ENCODE results near the gene SPATA3. TPM values are rescaled to one million over a fixed set of nuclear protein-coding genes. Genes with fewer than 3 reads are reported as not detected.

The SPATA3 gene
- total and polyA plus RNA-seq, 2 of the 13 experiments (the other 11 are each of a cell fraction or from before 2014, with no cell fraction given), result not detected

GRCh38 chr2:231051116-231051515 lies 55.2 kb downstream of the SPATA3 start (continued):
- TF ChIP-seq NONO (IDR thresholded peaks at IDR 0.05) (no peak), NONO (CRISPR knock-in tag; conservative IDR thresholded peaks at IDR 0.05) (0 out of 2 replicates have a peak, but pooled peaks have one; percentile 62), NR2F1 (CRISPR knock-in tag; IDR thresholded peaks at IDR 0.05) (peak in 1 of 2 experiments; percentile 11; a peak in 2 of 4 replicates), ZBTB33 (CRISPR knock-in tag; IDR thresholded peaks at IDR 0.05) (no peak), IRX3 (CRISPR knock-in tag; IDR thresholded peaks at IDR 0.05; ENCODE audit: borderline replicate concordance, low read depth) (peak; percentile 61; the same call in 1 of the 2 replicates), HNF4G (IDR thresholded peaks at IDR 0.05; ENCODE audit: borderline replicate concordance, low read depth, low read length) (peak; percentile 73), HNF4G (CRISPR knock-in tag; IDR thresholded peaks at IDR 0.05; ENCODE audit: borderline replicate concordance, low read depth) (no peak), FOXO1 (CRISPR knock-in tag; IDR thresholded peaks at IDR 0.05) (0 out of 2 replicates have a peak, but pooled peaks have one; percentile 5), HNF4A (CRISPR knock-in tag; IDR thresholded peaks at IDR 0.05) (peak; percentile 65; the same call in 1 of the 2 replicates), HNF1A (IDR thresholded peaks at IDR 0.05; ENCODE audit: low read depth) (no peak), HNF1A (CRISPR knock-in tag; IDR thresholded peaks at IDR 0.05; ENCODE audit: borderline replicate concordance) (no peak)
- TF ChIP-seq, protein P1, sequence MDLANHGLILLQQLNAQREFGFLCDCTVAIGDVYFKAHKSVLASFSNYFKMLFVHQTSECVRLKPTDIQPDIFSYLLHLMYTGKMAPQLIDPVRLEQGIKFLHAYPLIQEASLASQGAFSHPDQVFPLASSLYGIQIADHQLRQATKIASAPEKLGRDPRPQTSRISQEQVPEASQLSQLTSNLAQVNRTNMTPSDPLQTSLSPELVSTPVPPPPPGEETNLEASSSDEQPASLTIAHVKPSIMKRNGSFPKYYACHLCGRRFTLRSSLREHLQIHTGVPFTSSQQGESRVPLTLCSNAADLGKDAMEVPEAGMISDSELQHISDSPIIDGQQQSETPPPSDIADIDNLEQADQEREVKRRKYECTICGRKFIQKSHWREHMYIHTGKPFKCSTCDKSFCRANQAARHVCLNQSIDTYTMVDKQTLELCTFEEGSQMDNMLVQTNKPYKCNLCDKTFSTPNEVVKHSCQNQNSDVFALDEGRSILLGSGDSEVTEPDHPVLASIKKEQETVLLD (CRISPR knock-in tag; IDR thresholded peaks at IDR 0.05; ENCODE audit: low read depth), result no peak
- TF ChIP-seq, protein P2, sequence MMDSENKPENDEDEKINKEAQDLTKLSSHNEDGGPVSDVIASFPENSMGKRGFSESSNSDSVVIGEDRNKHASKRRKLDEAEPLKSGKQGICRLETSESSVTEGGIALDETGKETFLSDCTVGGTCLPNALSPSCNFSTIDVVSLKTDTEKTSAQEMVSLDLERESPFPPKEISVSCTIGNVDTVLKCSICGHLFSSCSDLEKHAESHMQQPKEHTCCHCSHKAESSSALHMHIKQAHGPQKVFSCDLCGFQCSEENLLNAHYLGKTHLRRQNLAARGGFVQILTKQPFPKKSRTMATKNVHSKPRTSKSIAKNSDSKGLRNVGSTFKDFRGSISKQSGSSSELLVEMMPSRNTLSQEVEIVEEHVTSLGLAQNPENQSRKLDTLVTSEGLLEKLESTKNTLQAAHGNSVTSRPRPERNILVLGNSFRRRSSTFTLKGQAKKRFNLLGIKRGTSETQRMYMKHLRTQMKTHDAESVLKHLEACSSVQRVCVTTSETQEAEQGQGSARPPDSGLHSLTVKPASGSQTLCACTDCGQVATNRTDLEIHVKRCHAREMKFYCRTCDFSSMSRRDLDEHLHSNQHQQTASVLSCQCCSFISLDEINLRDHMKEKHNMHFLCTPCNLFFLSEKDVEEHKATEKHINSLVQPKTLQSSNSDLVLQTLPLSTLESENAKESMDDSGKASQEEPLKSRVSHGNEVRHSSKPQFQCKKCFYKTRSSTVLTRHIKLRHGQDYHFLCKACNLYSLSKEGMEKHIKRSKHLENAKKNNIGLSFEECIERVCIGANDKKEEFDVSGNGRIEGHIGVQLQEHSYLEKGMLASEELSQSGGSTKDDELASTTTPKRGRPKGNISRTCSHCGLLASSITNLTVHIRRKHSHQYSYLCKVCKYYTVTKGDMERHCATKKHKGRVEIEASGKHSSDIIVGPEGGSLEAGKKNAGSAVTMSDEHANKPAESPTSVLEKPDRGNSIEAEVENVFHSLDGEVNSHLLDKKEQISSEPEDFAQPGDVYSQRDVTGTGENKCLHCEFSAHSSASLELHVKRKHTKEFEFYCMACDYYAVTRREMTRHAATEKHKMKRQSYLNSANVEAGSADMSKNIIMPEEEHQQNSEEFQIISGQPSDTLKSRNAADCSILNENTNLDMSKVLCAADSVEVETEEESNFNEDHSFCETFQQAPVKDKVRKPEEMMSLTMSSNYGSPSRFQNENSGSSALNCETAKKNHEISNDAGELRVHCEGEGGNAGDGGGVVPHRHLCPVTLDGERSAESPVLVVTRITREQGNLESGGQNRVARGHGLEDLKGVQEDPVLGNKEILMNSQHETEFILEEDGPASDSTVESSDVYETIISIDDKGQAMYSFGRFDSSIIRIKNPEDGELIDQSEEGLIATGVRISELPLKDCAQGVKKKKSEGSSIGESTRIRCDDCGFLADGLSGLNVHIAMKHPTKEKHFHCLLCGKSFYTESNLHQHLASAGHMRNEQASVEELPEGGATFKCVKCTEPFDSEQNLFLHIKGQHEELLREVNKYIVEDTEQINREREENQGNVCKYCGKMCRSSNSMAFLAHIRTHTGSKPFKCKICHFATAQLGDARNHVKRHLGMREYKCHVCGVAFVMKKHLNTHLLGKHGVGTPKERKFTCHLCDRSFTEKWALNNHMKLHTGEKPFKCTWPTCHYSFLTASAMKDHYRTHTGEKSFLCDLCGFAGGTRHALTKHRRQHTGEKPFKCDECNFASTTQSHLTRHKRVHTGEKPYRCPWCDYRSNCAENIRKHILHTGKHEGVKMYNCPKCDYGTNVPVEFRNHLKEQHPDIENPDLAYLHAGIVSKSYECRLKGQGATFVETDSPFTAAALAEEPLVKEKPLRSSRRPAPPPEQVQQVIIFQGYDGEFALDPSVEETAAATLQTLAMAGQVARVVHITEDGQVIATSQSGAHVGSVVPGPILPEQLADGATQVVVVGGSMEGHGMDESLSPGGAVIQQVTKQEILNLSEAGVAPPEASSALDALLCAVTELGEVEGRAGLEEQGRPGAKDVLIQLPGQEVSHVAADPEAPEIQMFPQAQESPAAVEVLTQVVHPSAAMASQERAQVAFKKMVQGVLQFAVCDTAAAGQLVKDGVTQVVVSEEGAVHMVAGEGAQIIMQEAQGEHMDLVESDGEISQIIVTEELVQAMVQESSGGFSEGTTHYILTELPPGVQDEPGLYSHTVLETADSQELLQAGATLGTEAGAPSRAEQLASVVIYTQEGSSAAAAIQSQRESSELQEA (CRISPR knock-in tag; IDR thresholded peaks at IDR 0.05; ENCODE audit: not compliant biosample characterization), result peak; percentile 76
